Femur (tissue), 1 donor: ENCODE results near the gene LRRC27.

Experiments used
- DNase-seq: peaks from one replicate; pipeline ENCODE4 v3.0.0-alpha.2; 2017

Gene LRRC27

GRCh38 chr10:132392811-132393694 lies 61.1 kb downstream of the LRRC27 start:
- peak; percentile 15 for DNase-seq

- no peak for DNase-seq
Measured at GRCh38 chr10:132393695-132394181, 61.7 kb downstream of the LRRC27 start.

DNA sequence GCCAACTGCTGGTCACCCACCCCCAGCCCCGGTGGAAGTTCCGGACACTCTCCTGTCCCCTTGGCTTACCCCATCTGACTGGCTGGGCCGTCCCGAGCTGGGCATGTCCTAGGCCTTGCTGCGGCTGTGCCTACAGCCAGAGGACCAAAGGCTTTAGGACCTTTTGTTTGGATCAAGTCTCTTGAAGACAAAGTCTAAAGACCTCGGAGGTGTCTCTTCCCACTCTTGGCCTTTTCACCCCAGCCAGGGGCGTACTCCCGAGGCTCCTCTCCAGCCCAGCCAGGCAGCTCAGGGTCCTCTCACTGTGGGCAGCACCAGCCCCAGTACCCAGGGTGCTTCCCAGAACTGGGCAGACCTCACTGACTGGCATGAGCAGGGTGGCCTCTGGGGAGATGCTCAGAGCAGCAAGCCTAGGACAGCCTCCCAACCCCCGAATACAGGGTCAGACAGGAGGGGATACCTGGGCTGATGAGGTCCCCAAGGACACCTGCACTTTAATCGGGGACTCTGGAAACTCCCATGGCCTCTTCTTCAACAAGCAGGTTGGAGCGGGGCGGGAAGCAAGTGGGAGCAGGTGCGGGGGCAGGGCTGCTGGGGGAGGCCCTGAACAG lies 62.3 kb downstream of the LRRC27 start:
- no peak for DNase-seq

- no peak for DNase-seq
Measured at GRCh38 chr10:132394936-132395703, 63.1 kb downstream of the LRRC27 start.

- DNase-seq = peak; percentile 76
Measured at GRCh38 chr10:132395704-132396493, 63.9 kb downstream of the LRRC27 start.

DNA sequence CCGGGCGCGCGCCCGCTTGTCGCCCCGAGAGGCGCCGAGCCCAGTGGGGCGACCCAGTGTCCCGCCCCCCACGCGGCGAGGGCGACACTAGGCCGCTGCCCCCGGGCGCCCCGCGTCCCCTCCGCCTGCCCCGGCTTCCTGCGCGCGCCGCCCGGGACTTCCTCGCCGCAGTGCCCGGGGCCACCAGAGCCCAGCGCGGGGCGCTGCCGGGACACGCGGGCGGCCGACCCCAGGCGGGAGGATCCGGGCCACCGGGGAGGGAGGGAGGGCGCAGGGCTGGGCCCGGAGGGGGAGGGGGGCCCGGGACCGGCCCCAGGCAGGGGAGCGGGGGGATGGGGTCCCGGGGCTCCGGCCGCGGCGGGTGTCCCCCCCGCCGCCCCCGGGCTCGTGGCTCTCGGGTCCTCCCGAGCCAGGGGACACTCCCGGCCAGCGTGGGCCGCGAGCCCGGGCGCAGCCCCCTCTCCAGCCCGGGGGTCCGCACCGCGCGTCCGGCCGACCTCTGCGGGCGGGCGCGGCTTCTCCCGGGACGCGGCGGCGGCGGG lies 64.6 kb downstream of the LRRC27 start:
- peak; percentile 71 for DNase-seq

- DNase-seq = peak; percentile 56
Measured at GRCh38 chr10:132397036-132397541, 65.1 kb downstream of the LRRC27 start, which contains the start of gene PWWP2B. Gene PWWP2B, plus strand, starts transcription at chr10:132397200. Its CDS starts 27 bp downstream, at chr10:132397227.

DNA sequence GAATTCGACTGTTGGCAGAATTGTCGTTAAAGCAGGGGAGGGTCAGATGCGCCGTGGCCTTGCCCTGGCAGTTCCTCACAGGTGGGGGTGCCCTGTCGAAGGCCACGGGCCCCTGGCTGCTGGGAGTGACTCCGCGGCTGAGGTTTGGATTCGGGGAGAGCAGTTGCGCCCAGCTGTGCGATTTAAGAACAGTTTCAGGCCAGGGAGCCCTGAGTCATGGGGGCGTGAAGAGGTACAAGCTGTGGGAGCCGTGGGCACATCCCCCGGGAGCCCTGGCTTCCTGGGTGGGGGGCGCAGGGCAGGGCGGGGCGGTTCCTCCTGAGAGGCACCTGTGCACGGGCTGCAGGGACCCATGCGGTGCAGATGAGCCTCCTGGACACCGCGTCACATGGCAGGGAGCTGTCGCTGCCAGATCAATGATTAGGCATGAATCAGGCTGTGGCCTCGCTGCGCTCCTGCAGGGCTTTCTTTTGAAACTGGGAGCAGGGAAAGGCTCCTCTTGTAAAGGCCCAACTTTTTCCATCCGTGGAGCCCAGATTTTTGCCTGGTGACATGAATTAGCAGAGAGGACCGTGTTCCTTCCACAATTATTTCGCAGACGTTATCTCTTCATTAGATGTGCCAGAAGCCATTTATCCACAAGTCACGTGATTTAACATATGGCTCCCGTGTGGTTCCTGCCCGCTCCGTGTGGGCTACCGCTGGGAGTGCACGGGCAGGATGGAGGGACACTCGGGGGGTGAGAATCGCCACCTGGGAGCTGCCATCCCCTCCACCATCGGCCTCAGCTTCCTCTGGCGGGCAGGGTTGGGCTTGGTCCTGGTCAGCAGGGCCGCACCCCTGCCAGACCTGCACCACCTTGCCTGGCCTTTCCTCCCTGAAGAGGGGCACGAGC lies 65.9 kb downstream of the LRRC27 start:
- DNase-seq = peak; percentile 55

DNA sequence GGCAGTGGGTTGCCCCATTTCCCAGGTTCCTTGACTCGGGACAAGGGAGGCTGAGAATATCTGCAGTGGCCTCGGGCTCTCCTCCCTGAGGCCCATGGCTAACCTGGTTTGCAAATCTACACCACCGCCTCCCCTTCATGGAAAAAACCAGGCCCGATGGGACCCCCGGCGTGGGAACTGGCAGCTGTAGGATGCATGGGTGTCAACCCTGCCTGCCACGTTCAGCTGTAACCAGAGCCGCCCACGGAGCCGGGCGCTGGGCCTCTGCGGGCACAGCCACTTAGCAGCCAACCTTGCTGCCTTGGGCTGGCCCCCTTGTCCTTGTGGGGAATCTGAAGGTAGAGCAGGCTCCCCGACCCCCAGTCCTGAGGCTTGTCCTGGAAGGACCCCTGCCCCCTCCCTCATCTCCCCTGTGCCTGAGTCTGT lies 66.6 kb downstream of the LRRC27 start:
- no peak for DNase-seq

- DNase-seq = no peak
Measured at GRCh38 chr10:132399117-132400035, 67.4 kb downstream of the LRRC27 start.

DNA sequence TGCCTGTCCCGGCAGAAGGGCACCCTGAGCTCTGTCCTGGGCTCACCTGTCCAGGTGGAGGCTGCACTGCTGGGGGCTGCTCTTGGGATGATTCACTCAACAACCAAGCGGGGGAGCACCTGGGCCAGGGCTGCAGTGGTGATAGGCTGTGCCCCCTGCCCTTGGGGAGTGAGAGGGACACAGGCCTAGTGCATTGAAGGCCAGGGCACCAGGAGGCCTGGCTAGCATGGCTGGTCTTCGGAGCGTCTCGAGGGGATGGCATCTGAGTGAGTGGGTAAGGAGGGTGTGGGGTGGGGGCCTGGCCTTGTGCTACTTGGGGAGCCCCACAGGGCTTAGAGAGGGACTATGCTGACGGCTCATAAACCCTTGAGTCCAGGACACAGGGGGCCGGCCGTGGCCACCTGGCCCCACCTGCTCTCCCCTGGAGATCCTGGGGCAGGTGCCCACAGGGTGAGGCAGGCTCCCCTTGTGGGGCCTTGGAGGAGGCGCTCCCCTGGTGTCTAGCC lies 68.1 kb downstream of the LRRC27 start:
- no peak for DNase-seq

DNA sequence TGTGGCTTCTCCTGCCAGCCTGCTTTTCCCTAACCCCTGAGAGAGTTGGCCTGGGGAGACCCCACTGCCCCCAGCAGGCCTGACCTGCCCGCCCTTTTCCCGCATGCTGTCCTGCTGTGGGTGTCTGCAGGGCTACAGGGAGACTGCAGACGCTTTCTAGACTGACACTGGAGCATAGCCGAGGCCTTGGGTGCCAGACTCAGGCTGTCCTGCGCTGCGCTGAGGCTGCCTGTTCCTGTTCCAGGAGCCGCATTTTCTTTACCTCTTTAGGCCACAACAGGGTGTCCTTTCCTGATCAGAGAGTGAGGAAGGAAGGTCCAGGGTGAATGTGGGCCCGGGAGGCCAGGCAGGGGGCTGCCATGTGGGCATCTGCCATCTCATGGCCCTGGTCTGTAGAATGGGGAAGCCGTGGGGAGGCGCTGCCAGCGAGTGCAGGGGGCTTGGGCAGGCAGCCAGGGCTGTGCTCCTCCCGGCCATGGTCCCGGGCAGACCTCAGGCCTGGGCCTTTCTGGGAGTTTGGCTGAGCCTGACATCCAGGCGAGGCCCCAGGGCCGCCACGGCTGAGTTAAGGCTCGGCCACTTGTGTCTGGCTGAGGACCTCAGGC lies 68.7 kb downstream of the LRRC27 start:
- no peak for DNase-seq

GRCh38 chr10:132401401-132402118 lies 69.6 kb downstream of the LRRC27 start:
- DNase-seq = no peak

GRCh38 chr10:132402781-132403241 lies 70.8 kb downstream of the LRRC27 start:
- no peak for DNase-seq

DNA sequence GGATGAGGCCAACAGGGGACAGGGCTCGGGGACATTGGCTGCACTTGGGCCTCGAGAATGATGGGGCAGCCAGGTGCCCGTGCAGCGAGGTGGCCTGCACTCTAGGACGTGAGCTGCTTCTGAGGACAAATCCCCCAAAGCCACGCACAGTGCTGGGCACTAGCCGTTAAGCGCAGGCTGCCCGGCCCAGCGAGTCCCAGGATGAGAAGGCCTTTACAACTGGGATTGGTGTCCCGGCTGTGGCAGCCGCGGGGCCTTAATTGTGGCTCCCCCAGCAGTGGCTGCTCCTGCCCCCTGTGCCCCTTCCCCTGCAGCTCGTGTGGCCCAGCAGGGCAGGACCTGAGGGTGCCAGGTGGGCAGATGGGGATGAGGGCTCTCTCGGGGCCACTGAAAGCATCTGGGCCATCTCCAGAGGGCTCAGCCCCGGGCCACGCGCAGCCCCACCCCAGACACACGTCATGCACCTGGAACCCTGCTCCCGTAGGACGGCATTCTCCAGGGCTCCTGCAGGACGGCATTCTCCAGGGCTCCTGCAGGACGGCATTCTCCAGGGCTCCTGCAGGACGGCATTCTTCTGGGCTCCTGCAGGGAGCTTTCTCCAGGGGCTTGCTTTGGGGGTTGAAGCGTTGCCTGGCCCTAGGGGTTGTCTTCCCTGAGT lies 71.6 kb downstream of the LRRC27 start:
- DNase-seq = no peak

DNA sequence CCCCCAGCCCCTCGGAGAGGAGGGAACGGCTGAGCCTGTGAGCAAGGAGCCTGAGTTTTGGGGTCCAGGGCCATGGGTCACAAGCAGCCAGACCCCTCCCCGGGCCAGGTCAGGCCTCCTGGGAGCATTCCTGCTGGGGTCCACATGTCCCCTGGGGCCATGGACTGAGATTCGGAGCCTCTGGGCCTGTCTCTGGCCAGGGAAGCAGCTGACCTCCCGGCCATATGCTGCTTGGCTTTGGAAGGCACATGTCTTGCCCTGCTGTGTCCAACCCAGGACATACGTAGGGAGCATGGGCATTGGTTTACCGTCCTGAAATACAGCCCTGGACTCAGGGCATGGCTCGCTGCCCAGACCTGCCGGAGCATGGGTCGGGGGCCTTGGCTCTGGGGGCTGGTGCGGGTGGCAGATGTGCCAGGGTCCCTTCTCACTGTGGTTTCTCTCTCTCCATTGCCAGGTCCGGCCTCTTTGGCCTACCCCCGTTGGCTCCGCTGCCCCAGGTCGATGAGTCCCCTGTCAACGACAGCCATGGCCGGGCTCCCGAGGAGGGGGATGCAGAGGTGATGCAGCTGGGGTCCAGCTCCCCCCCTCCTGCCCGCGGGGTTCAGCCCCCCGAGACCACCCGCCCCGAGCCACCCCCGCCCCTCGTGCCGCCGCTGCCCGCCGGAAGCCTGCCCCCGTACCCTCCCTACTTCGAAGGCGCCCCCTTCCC lies 72.3 kb downstream of the LRRC27 start:
- no peak for DNase-seq
